Measurements from ENCODE around the gene PCMTD2. TPM values are rescaled to one million over a fixed set of nuclear protein-coding genes. Genes with fewer than 3 reads are reported as not detected.
"Not testable (repeated sequence)": the region's sequence is repeated elsewhere in the genome, so short reads cannot be mapped to it uniquely, and the experiment has no call there.

PCMTD2 gene
- total RNA-seq, 1 donor from 2014 or later = 39.5 TPM

GRCh38 chr20:64226686-64227580, 28.6 kb upstream of the PCMTD2 start:
- H3K27me3 Mint-ChIP-seq (ENCODE audit: insufficient read depth) = no peaks in the 10 kb centered on the region
- no peak for DNase-seq (ENCODE audit: low spot score)
- H3K4me1 Mint-ChIP-seq (ENCODE audit: low read depth) = no peaks in the 10 kb centered on the region
- intact Hi-C loops (cut with micrococcal nuclease) = no loop called here
- H3K9me3 Mint-ChIP-seq = no peaks in the 10 kb centered on the region
- no peak overlapping the region for H3K4me3 Mint-ChIP-seq
- H3K36me3 Mint-ChIP-seq (ENCODE audit: low read depth) = no peaks in the 10 kb centered on the region
- no peak overlapping the region for H3K27ac Mint-ChIP-seq

- no peak overlapping the region for H3K4me3 Mint-ChIP-seq
- DNase-seq (ENCODE audit: low spot score) = no peak
- no peaks in the 10 kb centered on the region for H3K36me3 Mint-ChIP-seq (ENCODE audit: low read depth)
- H3K4me1 Mint-ChIP-seq (ENCODE audit: low read depth) = no peaks in the 10 kb centered on the region
- intact Hi-C loops (cut with micrococcal nuclease) = no loop called here
- no peaks in the 10 kb centered on the region for H3K9me3 Mint-ChIP-seq
- no peak overlapping the region for H3K27ac Mint-ChIP-seq
- H3K27me3 Mint-ChIP-seq (ENCODE audit: insufficient read depth) = no peaks in the 10 kb centered on the region
Measured at GRCh38 chr20:64228086-64228653, 27.4 kb upstream of the PCMTD2 start.

DNA sequence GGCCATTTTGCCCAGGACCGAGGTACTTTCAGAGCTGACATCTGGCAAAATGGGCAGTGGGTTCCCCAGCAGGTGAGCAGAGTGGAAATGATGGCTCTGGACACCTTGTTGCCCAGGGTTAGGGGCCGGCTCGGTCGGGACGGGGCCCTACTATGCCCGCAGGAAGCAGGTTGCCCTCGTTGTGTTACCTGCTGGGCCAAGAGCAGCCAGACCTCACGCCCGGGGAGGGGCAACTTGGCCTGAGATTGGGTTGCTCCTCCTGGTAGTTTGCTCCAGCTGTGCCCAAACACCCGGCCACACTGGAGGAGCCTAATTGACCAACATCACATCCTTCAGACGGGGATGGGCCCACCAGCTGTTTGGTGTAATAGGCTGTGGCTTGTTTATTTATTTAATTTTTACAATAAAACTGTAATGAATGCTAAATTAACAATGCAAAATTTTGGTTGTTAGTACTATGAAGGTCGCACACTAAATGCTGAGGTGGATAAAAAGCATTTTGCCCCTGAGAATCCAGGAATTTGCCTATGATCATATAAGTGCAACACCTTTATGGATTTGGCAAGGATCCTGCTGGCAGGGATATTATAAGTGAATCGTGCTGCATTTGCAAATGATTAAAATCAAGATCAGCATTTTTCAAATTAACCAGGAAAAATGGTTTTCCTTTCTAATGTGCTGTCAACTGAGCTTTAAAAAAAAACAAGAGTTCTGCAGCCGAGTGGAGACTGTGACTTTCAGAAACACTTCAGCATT, 26.6 kb upstream of the PCMTD2 start:
- intact Hi-C loops (cut with micrococcal nuclease) = no loop called here
- Mint-ChIP-seq H3K4me1 (ENCODE audit: low read depth) (peaks cover 5% of the 10 kb centered on the region), H3K36me3 (ENCODE audit: low read depth) (no peaks in the 10 kb centered on the region), H3K27me3 (ENCODE audit: insufficient read depth) (no peaks in the 10 kb centered on the region), H3K9me3 (no peaks in the 10 kb centered on the region), H3K27ac (no peak overlapping the region), H3K4me3 (no peak overlapping the region)
- no peak for DNase-seq (ENCODE audit: low spot score)

DNA sequence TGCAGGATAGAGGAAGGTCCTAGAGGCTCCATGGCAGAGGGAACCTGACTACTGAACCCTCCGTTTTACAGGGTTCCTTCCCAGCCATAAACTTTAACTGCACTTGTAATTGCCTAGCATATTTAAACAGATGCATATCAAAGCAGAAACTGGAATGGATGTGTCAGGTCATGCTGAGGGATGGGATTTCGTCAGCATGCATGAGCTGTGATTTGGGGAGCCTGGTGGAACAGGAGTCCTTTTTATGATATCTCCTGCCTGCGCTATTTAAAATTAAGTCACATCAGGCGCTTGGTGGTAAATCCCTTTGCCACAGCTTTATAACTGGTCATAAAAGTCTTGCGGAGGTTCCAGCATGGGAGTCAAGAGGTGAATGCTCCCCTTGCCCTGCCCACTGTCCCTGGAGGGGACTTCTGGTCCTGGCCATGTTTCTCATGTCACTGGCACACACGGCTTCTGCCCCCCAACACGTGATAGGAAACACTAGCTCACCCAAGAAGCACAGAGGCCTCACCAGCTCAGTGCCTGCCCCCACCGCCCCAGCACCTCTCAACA, 26.0 kb upstream of the PCMTD2 start:
- DNase-seq (ENCODE audit: low spot score) = no peak
- intact Hi-C loops (cut with micrococcal nuclease) = no loop called here
- Mint-ChIP-seq H3K27me3 (ENCODE audit: insufficient read depth) (no peaks in the 10 kb centered on the region), H3K27ac (no peak overlapping the region), H3K4me3 (no peak overlapping the region), H3K4me1 (ENCODE audit: low read depth) (peaks cover 5% of the 10 kb centered on the region), H3K9me3 (no peaks in the 10 kb centered on the region), H3K36me3 (ENCODE audit: low read depth) (no peaks in the 10 kb centered on the region)

- H3K27ac Mint-ChIP-seq = no peak overlapping the region
- no peaks in the 10 kb centered on the region for H3K27me3 Mint-ChIP-seq (ENCODE audit: insufficient read depth)
- no peak overlapping the region for H3K4me3 Mint-ChIP-seq
- DNase-seq (ENCODE audit: low spot score) = no peak
- no peaks in the 10 kb centered on the region for H3K9me3 Mint-ChIP-seq
- H3K4me1 Mint-ChIP-seq (ENCODE audit: low read depth) = peaks cover 5% of the 10 kb centered on the region
- intact Hi-C loops (cut with micrococcal nuclease) = no loop called here
- H3K36me3 Mint-ChIP-seq (ENCODE audit: low read depth) = no peaks in the 10 kb centered on the region
Measured at GRCh38 chr20:64230461-64231145, 24.9 kb upstream of the PCMTD2 start.

DNA sequence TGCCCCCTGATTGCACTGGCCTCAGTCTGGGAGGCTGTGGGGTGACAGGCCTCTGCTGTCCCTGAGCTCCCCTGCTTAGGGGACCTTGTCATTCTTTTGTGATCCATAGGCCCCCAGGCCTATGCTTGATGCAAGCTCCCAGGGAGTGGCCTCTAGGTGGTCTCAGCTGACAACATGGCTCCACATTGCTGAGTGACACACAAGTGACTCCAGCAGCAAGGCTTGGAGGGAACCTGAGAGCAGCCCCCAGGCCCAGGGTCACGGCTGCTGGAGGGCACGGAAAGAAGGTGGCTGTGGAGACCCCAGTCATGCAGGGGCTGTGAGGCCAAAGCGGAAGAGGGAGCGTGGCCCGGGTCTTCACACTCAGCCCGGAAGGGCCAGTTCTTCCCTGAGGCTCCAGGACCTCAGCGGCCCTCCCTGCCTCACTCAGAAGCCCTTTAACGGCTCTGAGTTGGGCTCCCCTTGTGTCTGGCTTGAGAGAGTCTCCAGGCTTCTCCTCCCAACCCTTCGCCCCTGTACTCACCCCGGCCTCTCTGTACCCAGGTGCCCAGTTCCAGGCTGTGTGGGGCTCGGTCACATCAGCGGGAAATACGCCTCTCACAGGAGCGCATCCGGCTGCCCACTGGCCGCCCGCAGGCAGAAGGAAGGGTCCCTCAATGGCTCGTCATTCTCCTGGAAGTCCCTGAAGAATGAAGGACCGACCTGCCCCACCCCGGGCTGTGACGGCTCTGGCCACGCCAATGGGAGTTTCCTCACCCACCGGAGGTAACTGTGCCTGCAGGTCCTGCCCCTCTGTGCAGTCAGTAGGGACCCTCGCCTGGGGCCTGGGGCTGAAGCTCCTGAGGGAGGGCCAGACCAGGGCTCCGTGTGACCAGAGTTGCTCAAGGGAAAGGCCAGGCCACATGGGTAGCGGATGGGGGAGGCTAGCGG, 23.7 kb upstream of the PCMTD2 start:
- Mint-ChIP-seq H3K4me1 (ENCODE audit: low read depth) (peaks cover 5% of the 10 kb centered on the region), H3K4me3 (no peak overlapping the region), H3K36me3 (ENCODE audit: low read depth) (no peaks in the 10 kb centered on the region), H3K27ac (no peak overlapping the region), H3K9me3 (no peaks in the 10 kb centered on the region), H3K27me3 (ENCODE audit: insufficient read depth) (no peaks in the 10 kb centered on the region)
- intact Hi-C loops (cut with micrococcal nuclease) = no loop called here
- DNase-seq (ENCODE audit: low spot score) = no peak

- DNase-seq (ENCODE audit: low spot score) = no peak
- no peak overlapping the region for H3K4me3 Mint-ChIP-seq
- H3K9me3 Mint-ChIP-seq = no peaks in the 10 kb centered on the region
- no peaks in the 10 kb centered on the region for H3K27me3 Mint-ChIP-seq (ENCODE audit: insufficient read depth)
- peaks cover 5% of the 10 kb centered on the region for H3K4me1 Mint-ChIP-seq (ENCODE audit: low read depth)
- intact Hi-C loops (cut with micrococcal nuclease) = no loop called here
- H3K27ac Mint-ChIP-seq = no peak overlapping the region
- H3K36me3 Mint-ChIP-seq (ENCODE audit: low read depth) = no peaks in the 10 kb centered on the region
Measured at GRCh38 chr20:64232794-64233193, 22.8 kb upstream of the PCMTD2 start.

DNA sequence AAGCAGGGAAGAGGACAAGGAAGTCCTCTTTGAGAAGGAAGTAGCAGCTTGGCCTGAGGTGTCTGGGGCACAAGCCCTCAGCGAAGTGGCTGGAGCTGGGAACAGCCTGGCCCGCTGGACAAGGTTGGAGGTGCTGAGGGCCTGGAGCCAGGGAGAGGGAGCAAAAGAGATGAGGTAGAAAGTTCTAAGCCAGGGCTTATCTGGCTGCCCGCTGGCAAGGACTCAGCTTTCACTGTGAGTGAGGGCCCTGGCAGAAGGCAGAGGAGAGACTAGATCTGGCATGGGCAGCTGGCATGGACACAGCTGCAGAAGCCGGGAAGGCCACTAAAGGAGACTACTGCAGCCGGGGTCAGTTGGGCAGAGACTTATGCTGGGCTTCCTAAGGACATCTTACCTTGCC, 21.8 kb upstream of the PCMTD2 start:
- intact Hi-C loops (cut with micrococcal nuclease) = no loop called here
- Mint-ChIP-seq H3K36me3 (ENCODE audit: low read depth) (no peaks in the 10 kb centered on the region), H3K9me3 (no peaks in the 10 kb centered on the region), H3K4me1 (ENCODE audit: low read depth) (peaks cover 5% of the 10 kb centered on the region), H3K4me3 (no peak overlapping the region), H3K27me3 (ENCODE audit: insufficient read depth) (no peaks in the 10 kb centered on the region), H3K27ac (no peak overlapping the region)
- DNase-seq (ENCODE audit: low spot score) = no peak

DNA sequence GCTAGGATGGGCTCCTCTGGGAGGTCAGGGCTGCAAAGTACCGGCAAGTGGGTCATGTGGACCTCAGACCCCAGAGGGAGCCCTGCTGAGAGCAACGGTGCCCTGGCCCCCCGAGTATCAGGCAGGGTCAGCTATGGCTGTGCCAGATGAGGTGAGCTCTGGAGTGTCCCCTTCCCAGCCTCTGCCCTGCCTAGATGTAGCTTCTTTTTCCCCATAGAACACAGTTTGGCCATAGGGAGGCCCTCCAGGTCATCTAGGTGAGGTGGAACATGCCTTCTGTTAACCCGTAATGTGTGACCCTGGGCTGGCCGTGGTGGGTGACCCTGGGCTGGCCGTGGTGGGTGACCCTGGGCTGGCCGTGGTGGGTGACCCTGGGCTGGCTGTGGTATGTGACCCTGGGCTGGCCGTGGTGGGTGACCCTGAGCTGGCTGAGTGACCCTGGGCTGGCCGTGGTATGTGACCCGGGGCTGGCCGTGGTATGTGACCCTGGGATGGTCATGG, 21.2 kb upstream of the PCMTD2 start:
- no peak overlapping the region for H3K27ac Mint-ChIP-seq
- no peak for DNase-seq (ENCODE audit: low spot score)
- peaks cover 5% of the 10 kb centered on the region for H3K4me1 Mint-ChIP-seq (ENCODE audit: low read depth)
- H3K36me3 Mint-ChIP-seq (ENCODE audit: low read depth) = no peaks in the 10 kb centered on the region
- intact Hi-C loops (cut with micrococcal nuclease) = no loop called here
- no peaks in the 10 kb centered on the region for H3K9me3 Mint-ChIP-seq
- H3K4me3 Mint-ChIP-seq = no peak overlapping the region
- no peaks in the 10 kb centered on the region for H3K27me3 Mint-ChIP-seq (ENCODE audit: insufficient read depth)

DNA sequence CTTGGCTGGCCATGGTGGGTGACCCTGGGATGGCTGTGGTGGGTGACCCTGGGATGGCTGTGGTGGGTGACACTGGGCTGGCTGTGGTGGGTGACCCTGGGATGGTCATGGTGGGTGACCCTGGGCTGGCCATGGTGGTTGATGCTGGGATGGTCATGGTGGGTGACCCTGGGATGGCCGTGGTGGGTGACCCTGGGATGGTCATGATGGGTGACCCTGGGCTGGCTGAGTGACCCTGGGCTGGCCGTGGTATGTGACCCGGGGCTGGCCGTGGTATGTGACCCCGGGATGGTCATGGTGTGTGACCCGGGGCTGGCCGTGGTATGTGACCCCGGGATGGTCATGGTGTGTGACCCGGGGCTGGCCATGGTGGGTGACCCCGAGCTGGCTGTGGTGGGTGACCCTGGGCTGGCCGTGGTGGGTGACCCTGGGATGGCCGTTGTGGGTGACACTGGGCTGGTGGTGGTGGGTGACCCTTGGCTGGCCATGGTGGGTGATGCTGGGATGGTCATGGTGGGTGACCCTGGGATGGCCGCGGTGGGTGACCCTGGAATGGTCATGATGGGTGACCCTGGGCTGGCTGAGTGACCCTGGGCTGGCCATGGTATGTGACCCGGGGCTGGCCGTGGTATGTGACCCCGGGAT, 20.5 kb upstream of the PCMTD2 start:
- DNase-seq (ENCODE audit: low spot score); H3K4me3 Mint-ChIP-seq; intact Hi-C loops (cut with micrococcal nuclease); H3K36me3 Mint-ChIP-seq (ENCODE audit: low read depth); H3K27me3 Mint-ChIP-seq (ENCODE audit: insufficient read depth); H3K9me3 Mint-ChIP-seq; H3K27ac Mint-ChIP-seq; H3K4me1 Mint-ChIP-seq (ENCODE audit: low read depth): not testable (repeated sequence)

All from activated T-helper 1 cell treated with anti-CD3 and anti-CD28 coated beads, Interleukin-12 subunit alpha, Interleukin-12 subunit beta, Interleukin-2, Interleukin-4 antibody, amounts not matched to agents 30 ng/mL and 10 ng/mL and 1 ng/mL, durations not matched to agents 14 hours and 24 hours and 36 hours (primary cell).